COLO668 (cell line): ENCODE results near the gene NMU.
"Not testable (repeated sequence)": the region's sequence is repeated elsewhere in the genome, so short reads cannot be mapped to it uniquely, and the experiment has no call there.

Experiments used
- DNase-seq: peaks from one replicate; lab custom pipeline; 2025; ENCODE audit not compliant: unreplicated experiment; lab: John Stamatoyannopoulos, UW

The NMU gene

GRCh38 chr4:55625835-55626234, 10.3 kb downstream of the NMU start:
- no peak for DNase-seq

- DNase-seq, result not testable (repeated sequence)
These were observed 12.0 kb downstream of the NMU start for GRCh38 chr4:55624063-55624462.

GRCh38 chr4:55618546-55619143, 17.5 kb downstream of the NMU start:
- no peak for DNase-seq

GRCh38 chr4:55617587-55618197, 18.4 kb downstream of the NMU start:
- no peak for DNase-seq

- DNase-seq, result no peak
These were observed 21.1 kb downstream of the NMU start for GRCh38 chr4:55615008-55615407.

GRCh38 chr4:55613621-55614020, 22.5 kb downstream of the NMU start:
- no peak for DNase-seq

GRCh38 chr4:55612341-55612740, 23.8 kb downstream of the NMU start:
- no peak for DNase-seq

- no peak for DNase-seq
These were observed 24.6 kb downstream of the NMU start for GRCh38 chr4:55611358-55612059.

GRCh38 chr4:55610381-55610780, 25.7 kb downstream of the NMU start:
- no peak for DNase-seq

GRCh38 chr4:55609393-55609866, 26.7 kb downstream of the NMU start:
- no peak for DNase-seq

GRCh38 chr4:55608591-55608990, 27.5 kb downstream of the NMU start:
- no peak for DNase-seq

GRCh38 chr4:55604996-55605395, 31.1 kb downstream of the NMU start:
- DNase-seq, result no peak

- no peak for DNase-seq
These were observed 35.5 kb downstream of the NMU start for GRCh38 chr4:55600640-55601039.

- DNase-seq, result no peak
These were observed 37.5 kb downstream of the NMU start for GRCh38 chr4:55598641-55599040.

GRCh38 chr4:55592014-55592413, 44.1 kb downstream of the NMU start, which contains the start of gene PDCL2:
PDCL2 (minus strand) TSS chr4:55592245; CDS start chr4:55592109, 136 bp downstream.
- peak; percentile 11 for DNase-seq

- DNase-seq, result no peak
These were observed 47.9 kb downstream of the NMU start for GRCh38 chr4:55588160-55588559.

- DNase-seq, result not testable (repeated sequence)
These were observed 53.3 kb downstream of the NMU start for GRCh38 chr4:55582773-55583172.

GRCh38 chr4:55578341-55579010, 57.6 kb downstream of the NMU start:
- no peak for DNase-seq

- DNase-seq, result no peak
These were observed 60.6 kb downstream of the NMU start for GRCh38 chr4:55575513-55575912.

GRCh38 chr4:55574252-55574651, 61.8 kb downstream of the NMU start:
- DNase-seq, result no peak

- DNase-seq, result no peak
These were observed 64.3 kb downstream of the NMU start for GRCh38 chr4:55571806-55572205.
